Adipose tissue (tissue), 3 donors: ENCODE results near the gene LINC01488. TPM values are rescaled to one million over a fixed set of nuclear protein-coding genes. Genes with fewer than 3 reads are reported as not detected.

Experiments
- H3K27ac ChIP-seq: one replicate; pipeline ENCODE4 v1.5.1; 2013; ENCODE audit warnings: low read depth, low read length
- WGBS, 3 donors: extraction: QIAGEN DNeasy Blood & Tissue Kit; methylation state at CpG; one replicate each; pipeline ENCODE4 v1.1.7; 2013; 5-methylcytosine and 5-hydroxymethylcytosine counted together
- polyA plus RNA-seq, 3 donors: library from polyadenylated mRNA; stranded (reverse); fragments of 200-250 nt; gene quantifications; one replicate each; pipeline ENCODE4 v1.2.3, GENCODE V29; 2013
- donor health status: healthy with polysubstance abuse.
- donor health status: Bipolar disorder and iron deficiency.
- donor health status: healthy.

The LINC01488 gene
- polyA plus RNA-seq, 3 donors = not detected

- 90 to 96% (median 95%) methylated on average over 5 of the region's 5 CpGs for WGBS, 3 donors
- H3K27ac ChIP-seq = no peak overlapping the region
Measured at GRCh38 chr11:69473276-69473845, 8.1 kb upstream of the LINC01488 start.

- H3K27ac ChIP-seq = no peak overlapping the region
- WGBS, 3 donors = 94 to 97% (median 96%) methylated on average over 9 of the region's 9 CpGs
Measured at GRCh38 chr11:69474736-69475135, 6.7 kb upstream of the LINC01488 start.

DNA sequence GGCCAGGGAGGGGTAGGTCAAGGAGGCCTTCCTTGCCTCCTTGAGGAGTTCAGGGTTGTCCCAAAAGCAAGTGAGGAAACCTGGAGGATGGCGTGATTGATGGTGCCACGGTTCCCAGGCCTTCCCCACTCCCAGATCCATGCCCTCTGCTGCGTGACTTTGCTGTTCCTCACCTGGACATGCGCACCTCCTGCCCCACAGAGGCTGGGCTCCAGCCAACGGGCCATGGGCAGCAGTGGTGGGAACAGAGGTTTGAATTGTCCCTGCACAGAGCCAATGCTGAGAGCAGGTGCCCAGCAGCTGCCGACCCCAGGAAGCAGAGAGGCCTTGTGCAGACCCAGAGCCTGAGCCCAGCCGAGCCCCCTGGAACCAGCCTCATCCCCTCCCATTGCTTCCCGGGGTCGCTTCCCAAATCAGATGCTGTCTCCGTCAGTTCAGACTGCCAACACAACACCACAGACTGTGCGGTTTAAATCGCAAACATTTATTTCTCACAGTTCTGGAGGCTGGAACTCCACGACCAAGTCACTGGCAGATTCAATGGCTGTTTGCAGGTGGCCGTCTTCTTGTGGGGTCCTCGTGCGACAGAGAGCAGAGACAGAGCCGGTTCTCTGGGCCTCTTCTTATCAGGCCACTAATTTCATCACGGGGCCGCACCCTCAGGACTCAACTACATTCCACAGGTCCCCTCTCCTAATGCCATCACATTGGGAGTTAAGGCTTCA lies 6.2 kb upstream of the LINC01488 start:
- H3K27ac ChIP-seq = no peak overlapping the region
- 91 to 96% (median 96%) methylated on average over 19 of the region's 19 CpGs for WGBS, 3 donors

GRCh38 chr11:69475866-69476471 lies 5.5 kb upstream of the LINC01488 start:
- 90 to 93% (median 92%) methylated on average over 24 of the region's 24 CpGs for WGBS, 3 donors
- H3K27ac ChIP-seq = no peak overlapping the region

- H3K27ac ChIP-seq = no peak overlapping the region
- 79 to 89% (median 87%) methylated on average over 15 to 16 of the region's 16 CpGs for WGBS, 3 donors
Measured at GRCh38 chr11:69476509-69476961, 4.9 kb upstream of the LINC01488 start.

DNA sequence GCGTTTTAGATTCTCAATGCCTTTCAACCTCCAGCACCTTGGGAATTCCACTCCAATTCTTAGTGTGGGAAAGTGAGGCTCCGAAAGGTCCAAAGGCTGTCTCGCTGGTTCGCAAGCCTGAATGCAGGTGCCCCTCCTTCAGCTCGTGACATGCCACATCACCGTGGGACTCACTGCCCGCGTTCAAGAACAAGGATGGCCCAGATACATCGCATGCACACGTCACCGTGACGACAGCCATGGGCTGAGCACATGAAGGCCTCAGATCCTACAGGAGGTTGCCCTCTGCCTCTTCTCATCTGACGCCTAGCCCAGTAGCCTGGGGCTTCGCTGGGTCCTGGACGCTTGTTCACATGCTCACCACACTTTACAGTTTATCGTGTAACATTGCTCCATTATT lies 4.4 kb upstream of the LINC01488 start:
- 89 to 96% (median 90%) methylated on average over 16 of the region's 16 CpGs for WGBS, 3 donors
- H3K27ac ChIP-seq = no peak overlapping the region

- no peak overlapping the region for H3K27ac ChIP-seq
Measured at GRCh38 chr11:69479591-69480271, 1.7 kb upstream of the LINC01488 start.

DNA sequence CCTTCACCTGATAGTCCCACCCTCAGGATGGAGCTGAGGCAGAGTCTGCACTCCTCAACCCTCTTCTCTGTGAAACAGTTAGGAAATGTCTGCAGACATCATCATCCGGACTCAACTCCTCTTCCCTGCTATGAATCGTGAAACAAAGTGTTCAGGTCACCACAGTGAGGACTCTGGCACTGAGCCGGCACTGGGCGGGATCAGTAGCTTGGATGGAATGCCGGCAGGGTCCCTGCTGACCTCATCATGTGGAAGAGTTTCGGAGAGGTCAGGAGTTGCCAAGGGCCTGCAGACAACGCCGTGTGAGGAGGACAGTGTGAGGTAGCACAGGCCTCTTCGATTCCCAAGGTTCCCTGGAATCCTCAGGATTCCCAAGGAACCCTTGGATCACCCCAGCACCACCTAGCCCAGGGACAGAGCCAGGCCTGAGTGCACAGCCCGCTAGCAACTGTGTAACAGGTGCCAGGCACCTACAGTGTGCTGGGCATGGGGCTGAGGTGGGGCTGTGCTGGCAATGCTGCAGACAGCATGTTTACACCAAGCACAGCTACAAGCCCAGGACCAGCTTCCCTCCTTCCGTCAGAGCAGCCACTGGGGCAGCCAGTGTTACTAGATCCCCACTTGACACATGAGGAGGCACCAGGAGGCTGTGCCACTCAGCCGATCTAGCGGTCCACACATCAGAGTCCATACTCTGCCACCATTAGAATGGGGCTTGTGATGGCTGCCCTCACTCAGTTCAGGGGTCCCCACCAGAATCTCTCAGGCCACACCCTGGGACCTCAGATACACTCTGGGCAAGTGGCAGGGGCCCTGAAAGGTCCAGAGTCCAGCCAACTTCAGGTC lies 693 bp upstream of the LINC01488 start:
- WGBS, 3 donors = 54 to 74% (median 61%) methylated on average over 13 of the region's 13 CpGs
- no peak overlapping the region for H3K27ac ChIP-seq

More at GRCh38 chr11:69479591-69480271, 1.7 kb upstream of the LINC01488 start:
- 51 to 79% (median 76%) methylated on average over 19 of the region's 19 CpGs for WGBS, 3 donors

GRCh38 chr11:69482322-69482721 lies 859 bp downstream of the LINC01488 start:
- 60 to 94% (median 90%) methylated on average over 2 of the region's 2 CpGs for WGBS, 3 donors
- no peak overlapping the region for H3K27ac ChIP-seq

DNA sequence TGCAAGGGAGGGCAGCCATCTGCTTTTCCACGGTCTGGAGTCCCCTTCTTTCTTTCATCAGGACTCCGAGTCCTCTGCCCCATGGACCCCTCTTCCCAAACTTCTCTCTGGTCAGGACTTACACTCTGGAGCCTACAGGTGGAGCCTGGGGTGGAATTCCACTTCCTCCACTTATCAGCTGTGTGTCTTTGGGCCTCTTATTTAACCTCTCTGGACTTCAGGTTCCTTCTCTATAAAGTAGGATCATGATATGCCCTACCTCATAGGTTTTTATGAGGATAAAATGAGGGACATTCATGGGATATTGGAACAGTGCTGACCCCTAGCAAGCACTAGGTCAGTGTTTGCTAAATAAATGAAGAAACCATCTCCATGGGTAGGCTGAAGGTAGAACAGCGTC lies 1.7 kb downstream of the LINC01488 start:
- WGBS, 3 donors = 87 to 94% (median 91%) methylated on average over 3 of the region's 3 CpGs
- H3K27ac ChIP-seq = no peak overlapping the region

DNA sequence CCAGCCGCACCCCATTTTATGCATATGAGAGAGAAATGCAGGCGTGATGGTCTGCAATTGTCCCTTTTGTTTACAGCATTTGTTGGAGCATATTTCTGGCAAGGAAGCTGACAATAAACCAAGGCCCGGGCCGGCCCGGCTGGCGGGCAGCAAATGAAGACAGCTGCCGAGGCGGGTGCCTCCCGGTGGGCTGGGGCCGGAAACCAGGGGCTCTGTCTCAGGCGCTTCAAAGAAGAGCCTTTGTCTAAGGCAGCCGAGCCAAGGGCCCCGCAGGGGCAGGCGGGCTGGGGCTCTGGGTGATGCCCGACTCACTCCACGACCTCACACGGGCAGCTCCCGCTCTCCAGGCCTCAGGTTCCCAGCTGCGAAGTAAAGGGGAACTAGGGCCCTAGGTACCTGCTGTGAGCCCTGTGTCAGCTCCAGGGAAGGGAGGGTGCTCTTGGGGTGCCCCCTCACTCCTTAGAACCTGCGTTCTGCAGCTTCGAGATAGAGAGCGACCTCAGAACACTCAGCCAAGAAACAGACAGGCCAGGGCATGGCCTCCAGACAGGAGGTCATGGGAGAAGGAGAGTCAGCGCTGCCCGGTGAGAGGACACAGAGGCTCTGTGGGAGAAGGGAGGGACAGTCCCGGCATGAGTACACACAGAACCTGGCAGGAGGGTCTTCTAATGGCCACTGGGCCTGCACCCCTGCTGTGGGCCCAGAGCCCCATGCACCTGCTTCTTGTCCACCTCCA lies 2.4 kb downstream of the LINC01488 start:
- 77 to 85% (median 83%) methylated on average over 25 of the region's 25 CpGs for WGBS, 3 donors
- H3K27ac ChIP-seq = no peak overlapping the region

DNA sequence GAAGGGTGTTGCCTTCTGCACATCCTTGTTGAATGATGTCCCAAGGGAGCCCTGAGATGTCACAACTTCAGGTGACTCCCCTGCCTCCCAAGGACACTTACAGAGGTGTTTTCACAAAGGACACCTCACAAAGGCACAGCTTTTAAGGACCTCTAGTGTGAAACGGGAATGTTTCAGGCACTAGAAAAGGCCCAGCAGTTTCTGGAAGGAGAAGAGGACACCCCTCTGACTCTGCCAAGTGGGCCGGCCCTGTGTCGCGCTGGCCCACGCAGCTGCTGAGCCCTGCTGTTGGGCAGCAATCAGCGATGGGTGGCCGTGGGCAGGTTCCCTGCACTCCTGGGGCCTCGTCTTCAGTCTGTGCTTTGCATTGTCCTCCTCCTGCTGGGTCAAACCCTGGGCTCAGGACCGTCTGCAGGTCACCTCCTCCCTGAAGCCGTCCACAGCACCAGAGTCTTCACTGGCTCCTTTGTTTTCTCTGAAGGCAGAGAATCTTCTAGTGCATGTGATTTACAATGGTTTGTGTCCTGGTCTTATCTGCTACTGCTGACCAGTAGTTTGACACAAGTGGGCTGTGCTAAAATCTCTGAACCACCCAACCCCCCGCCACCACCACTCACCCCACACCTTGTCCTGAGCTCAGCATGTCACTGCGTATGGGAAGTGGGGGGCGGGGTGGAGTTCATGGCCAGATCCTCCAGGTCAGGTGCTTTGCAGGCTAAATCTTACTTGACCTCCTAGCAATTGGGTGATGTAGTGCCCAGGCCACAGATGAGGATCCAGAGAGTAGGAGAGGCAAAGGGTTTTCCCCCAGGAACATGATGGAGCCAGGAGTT lies 3.2 kb downstream of the LINC01488 start:
- 86 to 90% (median 90%) methylated on average over 13 of the region's 13 CpGs for WGBS, 3 donors
- no peak overlapping the region for H3K27ac ChIP-seq

GRCh38 chr11:69485337-69486041 lies 4.0 kb downstream of the LINC01488 start:
- no peak overlapping the region for H3K27ac ChIP-seq
- 79 to 91% (median 87%) methylated on average over 11 of the region's 11 CpGs for WGBS, 3 donors

- no peak overlapping the region for H3K27ac ChIP-seq
- 76 to 87% (median 81%) methylated on average over 16 to 17 of the region's 17 CpGs for WGBS, 3 donors
Measured at GRCh38 chr11:69486056-69486772, 4.8 kb downstream of the LINC01488 start.

DNA sequence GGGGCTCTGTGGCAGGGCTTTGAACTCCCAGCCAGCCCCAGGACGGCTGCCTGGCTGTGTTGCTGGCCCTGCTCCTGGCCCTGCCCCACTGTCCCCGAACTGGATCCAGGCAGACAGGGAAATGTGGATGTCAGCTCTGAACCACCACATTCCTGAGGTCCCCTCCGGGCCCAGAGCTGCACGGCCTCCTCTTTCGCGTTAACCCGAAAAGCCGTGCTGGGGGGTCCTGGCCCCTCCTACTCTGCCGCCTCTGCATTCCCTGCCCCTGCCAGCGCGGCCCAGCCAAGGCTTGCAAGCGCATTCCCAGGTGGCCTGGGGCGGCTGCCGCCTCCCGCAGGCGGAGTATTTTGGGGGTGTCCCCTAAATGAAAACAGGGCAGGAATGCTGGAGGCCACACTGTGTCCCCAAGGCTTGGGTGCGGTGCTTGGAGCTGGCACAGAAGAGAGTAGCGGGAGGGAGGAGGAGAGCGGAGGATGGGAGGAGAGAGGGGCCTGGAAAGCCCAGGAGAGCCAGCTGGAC lies 5.4 kb downstream of the LINC01488 start:
- 54 to 70% (median 68%) methylated on average over 18 to 19 of the region's 19 CpGs for WGBS, 3 donors
- no peak overlapping the region for H3K27ac ChIP-seq
